Measurements from ENCODE around the gene ZNF415.
"Not testable (repeated sequence)": the region's sequence is repeated elsewhere in the genome, so short reads cannot be mapped to it uniquely, and the experiment has no call there.

The ZNF415 gene

DNA sequence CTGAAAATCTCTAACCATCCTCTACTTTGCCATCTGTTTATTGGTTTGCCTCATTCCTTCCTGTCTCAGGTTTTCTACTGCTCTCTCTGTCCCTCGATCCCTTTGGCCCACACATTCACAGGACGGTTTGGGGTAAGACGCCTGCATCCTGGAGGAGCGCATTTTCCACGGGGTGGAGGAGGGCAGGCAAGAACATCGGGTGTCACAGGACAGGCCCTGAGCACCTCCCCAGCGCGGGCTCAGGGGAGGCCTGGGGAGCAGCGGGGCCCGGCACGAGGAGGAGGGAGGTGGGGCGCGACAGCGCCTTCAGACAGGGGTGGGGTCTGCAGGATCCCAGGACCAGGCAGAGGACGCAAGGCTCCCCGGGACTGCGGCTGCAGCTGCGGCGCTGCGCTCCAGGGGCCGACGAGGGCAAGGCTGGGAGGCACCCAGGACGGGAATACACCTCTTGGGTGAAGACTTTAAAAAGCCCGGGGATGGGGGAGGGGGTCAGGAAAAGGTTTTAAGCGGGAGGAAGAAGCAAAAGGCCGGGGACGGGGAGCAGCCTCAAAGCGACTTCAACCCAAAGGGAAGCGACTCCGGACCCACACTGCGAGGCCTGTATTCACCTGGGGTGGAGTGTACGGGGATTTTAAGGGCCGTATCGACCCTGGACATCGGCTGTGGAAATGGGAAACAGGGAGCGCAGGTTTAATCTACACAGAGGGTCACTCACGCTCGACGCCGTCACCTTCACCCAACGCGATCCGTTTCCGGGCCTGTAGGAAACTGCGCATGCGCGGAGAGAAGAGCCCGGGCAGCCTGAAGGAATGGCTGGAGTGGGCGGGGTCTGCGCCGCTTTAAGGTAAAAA, at the start of gene ZNF415:
TSS of gene ZNF415 (minus strand) at position 770 of the 851 bp plus-strand sequence. CDS start 10,234 bp downstream, outside the sequence.
- peak; percentile 46 to 71 (median 57) for DNase-seq

DNA sequence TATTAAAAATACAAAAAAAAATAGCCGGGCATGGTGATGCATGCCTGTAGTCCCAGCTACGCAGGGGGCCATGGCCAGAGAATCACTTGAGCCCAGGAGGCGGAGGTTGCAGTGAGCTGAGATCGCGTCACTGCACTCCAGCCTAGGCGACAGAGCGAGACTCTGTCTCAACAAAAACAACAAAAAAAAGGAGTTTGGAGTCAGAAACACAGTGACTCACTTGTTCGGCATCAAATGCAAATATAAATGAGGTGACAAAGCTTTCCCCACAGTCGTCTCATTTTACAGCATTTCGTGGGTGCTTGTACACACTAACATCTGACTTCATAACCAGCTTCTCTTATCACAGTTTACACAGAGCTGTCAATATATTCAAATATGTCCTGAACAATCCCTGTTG, 49.5 kb upstream of the ZNF415 start:
- DNase-seq = no peak

DNA sequence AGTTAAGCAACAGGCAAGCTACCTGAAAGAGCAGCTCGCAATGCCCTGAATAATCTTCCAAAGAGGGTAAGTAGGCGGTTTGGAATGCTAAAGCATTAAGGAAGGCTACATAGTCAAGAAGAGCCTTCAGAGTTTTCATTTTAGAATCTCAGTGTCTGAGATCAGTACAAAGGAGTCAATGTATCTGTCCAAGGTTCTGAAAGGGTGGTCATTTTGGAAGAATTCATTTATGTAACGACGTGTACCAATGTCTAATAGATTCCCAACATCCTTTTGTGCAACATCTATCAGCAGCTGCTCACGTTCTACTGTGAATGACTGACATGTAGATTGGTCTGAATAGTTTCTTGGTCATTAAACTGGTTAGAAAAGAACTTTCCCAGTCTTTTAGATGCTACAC, 45.3 kb upstream of the ZNF415 start:
- DNase-seq = no peak

DNA sequence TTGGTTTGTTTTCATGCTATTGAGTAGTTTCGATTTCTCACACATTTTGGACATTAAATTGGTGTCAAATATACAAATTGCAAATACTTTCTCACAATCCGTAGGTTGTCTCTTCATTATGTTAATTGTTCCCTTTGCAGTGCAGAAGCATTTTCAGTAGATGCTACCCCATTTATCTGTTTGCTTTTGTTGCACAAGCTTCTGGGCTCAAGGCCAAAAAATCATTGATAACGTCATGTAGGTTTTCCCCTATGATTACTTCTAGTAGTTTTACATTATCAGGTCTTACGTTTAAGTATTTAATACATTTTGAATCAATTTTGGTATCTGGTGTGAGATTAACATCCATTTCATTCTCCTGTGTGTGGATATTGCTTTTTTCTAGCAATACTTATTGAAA, 40.2 kb upstream of the ZNF415 start:
- peak in 2 of 3 donors; percentile 8 to 19 for DNase-seq

DNA sequence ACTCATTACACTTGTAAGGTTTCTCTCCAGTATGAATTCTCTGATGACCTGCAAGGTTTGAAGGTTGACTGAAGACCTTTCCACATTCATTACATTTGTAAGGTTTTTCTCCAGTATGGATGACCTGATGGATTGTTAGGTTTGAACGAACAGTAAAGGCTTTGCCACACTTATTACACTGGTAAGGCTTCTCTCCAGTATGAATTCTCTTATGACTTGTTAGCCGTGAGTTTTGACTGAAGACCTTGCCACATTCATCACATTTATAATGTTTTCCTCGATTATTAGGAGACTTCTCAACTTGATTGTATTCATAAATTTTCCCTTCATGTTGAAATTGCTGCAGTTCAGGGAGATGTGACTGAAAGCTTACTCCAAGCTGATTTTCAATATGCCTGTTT, 33.0 kb upstream of the ZNF415 start:
- no peak for DNase-seq

DNA sequence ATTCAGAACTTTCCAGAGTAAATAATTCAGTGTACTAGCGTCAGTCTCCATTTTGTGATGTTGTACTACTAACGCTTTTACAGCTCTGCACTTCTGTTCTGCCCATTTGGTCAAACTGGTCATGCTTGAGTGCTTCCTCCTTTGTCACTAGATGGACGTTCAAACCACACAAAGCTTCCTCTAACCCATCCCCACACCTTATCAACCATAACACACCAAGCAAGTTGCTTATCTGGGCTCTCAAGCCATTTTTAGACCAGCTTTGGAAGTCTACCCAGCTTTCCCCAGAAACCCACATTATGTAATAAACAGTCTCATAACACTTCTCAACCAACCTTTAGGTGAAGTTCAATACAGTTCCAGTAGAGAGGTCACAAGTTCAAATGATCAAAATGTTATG, 28.4 kb upstream of the ZNF415 start:
- no peak for DNase-seq

DNA sequence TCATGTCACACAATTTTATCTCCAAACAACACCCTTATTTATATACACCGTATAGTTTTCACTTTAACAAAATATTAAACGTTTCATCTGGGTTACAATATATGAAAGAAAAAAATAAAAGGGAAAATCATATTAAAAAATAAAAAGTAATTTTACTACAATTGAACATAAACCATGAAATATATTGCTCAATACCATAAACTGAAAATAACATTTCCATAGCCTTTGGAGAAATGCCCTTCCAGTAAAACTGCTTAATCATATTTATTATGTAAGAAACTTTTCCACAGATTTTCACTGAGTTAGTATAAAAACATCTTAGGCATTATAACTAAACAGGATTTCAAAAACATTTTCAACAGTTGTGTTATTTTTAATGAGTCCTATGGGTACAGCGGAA, 27.6 kb upstream of the ZNF415 start:
- DNase-seq = no peak

DNA sequence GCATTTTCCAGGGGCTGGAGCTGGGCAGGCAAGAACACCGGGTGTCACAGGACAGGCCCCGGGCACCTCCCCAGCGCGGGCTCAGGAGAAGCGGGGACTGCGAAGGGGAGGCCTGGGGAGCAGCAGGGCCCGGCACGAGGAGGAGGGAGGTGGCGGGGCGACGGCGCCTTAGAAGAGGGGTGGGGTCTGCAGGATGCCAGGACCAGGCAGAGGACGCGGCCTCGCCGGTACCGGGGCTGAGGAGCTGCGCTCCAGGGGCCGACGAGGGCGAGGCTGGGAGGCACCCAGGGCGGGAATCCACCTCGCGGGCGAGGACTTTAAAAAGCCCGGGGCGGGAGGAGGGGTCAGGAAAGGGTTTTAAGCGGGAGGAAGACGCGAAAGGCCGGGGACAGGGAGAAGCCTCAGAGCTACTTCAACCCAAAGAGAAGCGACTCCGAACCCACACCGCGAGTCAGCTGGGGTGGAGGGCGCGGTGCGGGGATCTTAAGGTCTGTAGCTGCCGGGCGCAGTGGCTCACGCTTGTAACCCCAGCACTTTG, 25.5 kb upstream of the ZNF415 start:
- DNase-seq = peak; percentile 58 to 83 (median 59)

DNA sequence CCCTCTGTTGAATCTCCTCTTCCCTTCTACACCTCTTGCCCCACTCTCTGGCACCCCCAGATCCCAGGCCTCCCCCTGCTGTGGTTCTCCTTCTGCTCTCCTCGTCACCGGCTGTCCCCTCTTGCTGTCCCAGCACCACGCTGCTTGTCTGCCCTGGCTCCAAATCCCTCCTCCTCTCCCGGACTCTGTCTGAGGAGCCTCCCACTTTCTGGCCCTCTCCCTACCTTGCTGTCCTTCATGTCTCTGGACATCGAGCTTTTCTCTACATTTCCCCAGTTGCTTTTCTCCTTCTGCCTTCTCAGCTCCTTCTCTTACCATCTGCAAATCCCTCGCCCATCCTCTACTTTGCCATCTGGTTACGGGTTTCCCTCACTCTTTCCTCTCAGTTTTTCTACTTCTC, 24.9 kb upstream of the ZNF415 start:
- DNase-seq = no peak

DNA sequence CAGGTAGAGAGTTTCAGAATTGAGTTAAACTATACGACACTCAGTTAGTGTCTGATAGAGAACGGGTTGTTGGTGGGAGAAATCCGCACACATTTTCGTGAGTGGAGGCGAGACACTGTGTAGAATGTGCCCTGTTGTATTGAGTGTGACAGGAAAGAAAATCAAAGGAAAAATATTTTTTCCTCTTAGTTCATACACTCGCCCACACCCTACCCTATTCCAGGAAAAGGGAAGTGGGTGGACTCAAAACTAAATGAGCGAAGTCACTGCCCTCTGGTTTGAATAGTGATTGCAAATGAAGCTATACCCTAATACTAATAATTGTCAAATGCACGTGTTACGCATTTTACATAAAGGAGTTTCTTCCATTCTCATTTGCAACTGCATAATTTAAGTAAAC, 24.1 kb upstream of the ZNF415 start:
- peak; percentile 15 to 56 (median 17) for DNase-seq

DNA sequence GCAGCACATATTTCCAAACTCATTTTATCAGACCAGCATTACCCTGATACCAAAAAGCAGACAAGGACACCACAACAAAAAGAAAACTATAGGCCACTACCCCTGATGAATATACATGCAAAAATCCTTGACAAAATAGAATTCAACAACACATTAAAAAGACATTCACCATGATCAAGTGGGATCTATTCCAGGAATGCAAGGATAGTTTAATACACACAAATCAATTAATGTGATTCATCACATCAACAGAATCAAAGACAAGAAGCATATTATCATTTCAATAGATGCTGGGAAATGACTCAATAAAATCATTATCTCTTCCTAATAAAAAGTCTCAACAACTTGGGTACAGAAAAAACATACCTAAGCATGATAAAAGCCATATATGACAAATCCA, 14.9 kb upstream of the ZNF415 start:
- DNase-seq = no peak

DNA sequence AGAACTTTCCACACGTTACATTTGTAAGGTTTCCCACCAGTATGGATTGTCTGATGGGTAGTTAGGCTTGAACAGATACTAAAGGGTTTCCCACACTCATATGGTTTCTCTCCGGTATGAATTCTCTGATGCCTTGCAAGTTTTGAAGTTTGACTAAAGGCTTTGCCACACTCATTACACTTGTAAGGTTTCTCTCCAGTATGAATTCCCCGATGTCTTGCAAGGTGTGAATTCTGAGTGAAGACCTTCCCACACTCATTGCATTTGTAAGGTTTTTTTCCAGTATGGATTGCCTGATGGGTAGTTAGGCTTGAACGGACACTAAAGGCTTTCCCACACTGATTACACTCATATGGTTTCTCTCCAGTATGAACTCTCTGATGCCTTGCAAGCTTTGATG, 7.6 kb upstream of the ZNF415 start:
- DNase-seq = no peak

DNA sequence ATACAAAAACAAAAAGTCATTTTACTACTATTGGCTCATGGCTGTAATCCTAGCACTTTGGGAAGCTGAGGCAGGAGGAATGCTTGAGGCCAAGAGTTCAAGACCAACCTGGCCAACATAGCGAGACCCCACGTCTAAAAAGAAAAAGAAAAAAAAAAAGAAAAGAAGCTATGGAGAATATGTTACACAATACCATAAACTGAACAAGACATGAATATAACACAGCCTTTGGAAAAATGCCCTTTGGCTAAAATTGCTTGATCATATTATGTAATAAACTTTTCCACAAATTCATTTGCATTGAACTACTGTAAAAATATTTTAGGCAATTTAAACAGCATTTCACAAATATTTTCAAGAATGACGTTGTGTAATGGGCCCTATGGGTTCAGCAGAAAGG, 3.7 kb upstream of the ZNF415 start:
- no peak for DNase-seq

DNA sequence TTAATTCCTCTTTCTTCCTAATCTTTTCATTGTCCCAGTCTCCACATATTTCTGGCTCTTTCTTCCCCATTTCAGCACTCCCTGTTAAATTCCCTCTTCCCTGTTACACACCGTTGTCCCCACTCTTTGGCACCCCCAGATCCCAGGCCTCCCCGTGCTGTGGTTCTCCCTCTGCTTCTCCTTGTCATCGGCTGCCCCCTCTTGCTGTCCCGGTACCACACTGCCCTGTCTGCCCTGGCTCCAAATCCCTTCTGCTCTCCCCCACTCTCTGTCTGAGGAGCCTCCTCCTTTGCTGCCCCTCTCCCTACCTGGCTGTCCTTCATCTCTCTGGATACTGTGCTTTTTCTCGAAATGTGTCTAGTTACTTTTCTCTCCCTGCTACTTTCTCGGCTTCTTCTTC, 983 bp downstream of the ZNF415 start:
- no peak for DNase-seq

DNA sequence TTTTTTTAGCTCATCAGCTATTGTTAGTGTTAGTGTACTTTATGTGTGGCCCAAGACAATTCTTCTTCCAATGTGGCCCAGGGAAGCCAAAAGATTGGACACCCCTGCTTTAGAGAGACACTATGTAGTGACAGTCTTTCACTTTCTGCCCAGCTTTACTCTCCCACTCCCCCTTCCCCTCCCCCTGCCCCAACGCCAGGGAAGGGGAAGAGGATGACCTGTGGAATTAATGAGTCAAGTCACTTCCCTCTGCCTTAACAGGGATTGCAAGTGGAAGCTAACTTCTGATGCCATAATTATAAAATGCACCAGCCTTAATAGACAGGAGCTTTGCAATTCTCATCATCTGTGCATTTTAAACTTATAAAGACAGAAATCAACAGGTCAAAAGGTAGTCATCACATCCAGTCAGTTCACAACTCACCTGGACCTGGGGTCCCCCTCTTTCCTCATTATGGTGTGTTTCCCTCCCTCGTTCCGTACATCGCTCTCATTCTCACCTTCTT, 1.6 kb downstream of the ZNF415 start:
- DNase-seq = peak in 2 of 3 donors; percentile 10 to 13

DNA sequence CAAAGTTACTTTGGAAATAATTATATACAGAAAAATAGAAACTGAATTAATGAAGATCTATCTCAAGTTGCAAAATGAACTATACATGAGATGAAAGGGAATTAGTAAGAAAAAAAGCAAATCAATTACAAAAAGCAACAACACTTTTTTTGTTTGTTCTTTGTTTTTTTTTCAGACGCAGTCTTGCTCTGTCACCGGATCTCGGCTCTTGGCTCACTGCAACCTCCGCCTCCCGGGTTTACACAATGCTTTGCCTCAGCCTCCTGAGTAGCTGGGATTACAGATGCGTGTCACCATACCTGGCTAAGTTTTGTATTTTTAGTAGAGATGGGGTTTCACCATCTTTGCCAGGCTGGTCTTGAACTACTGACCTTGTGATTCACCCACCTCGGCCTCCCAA, 2.2 kb downstream of the ZNF415 start:
- no peak for DNase-seq

DNA sequence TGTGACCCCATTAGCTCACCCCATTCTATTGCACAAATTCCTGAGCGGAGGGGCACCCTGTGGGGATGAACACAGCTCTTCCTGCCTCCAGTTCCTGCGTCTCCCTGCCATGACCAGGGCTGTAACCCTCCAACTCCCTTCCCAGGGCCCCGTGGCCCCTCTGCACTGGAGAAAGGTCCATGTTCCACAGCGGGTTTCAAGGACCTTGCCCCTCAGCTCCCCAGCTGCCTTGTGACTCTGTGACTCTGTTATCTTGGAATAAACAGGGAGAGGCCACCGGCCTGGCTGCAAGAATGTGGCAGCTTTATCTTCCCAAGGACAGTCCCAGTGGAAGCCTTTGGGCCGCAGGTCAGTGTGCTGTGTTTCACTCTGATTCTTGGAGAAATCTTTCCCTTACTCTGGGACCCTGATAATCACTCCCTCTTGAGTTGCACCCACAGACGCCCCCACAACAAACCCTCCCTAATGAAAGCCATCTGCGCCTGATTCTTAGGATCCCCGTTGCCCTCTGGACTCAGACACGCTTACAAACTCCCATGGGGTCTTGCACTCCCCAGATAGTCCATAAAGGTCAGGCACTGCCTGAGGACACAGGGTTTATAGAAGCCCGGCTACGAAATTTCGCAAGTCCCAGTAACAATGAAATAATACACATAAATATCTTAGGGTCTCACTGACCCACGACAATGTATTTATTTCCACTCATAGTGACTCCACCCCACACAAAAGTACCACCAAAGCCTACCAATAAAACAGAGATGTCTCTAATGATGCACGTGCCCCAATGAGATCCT, 5.8 kb downstream of the ZNF415 start:
- not testable (repeated sequence) for DNase-seq

DNA sequence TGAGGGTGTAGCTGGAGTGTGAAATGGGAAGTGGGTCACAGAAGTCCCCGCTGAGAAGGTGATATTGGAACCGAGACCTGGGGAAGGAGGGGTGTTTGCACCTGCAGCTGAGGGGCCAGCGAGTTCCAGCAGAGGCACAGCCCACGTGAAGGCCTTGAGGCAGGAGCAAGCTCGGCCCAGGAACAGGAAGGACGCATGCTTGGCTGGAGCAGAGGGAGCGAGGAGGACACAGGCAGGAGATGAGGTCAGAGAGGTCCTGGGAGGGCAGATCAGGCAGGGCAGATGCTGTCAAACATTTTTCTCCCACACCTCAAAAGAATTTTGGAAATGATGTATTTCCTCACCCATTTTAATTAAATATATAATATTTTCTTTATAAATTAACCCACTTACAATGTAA, 9.3 kb downstream of the ZNF415 start:
- DNase-seq = no peak

DNA sequence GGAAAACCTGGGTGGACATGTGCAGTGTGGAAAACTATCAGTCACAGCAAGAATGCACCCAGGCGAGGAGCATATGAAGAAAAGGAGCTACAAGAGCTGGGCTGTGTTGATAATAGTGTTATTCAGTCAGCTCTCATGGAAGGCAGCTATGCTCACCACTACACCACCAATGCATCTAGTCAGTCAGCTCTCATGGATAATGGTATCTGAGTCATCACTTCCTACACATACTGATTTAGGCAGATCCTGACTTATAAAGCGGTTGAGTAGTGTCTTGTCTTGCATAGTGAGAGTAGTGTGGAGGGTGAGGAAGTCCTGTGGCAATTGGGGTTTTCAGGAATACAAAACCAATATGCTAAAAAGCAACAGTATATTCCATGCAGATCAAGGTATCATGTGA, 20.4 kb downstream of the ZNF415 start:
- DNase-seq = no peak

DNA sequence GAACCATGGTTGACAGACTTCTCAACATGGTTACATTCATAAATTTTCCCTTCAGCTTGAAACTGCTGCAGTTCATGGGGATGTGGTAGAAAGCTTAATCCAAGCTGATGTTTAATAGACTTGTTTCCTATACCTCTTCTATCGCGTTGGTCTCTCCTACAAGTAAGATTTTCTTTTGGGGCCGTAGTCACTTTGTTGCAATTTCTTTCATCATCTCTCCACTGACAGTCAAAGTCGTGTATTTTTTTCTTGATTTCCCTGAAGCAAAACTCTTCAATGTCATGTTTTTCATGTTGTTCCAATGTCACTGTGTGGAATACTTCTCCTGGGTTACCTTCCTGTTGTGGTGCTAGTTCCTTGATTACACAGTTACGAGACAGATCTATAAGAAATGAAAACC, 23.2 kb downstream of the ZNF415 start:
- DNase-seq = no peak

DNA sequence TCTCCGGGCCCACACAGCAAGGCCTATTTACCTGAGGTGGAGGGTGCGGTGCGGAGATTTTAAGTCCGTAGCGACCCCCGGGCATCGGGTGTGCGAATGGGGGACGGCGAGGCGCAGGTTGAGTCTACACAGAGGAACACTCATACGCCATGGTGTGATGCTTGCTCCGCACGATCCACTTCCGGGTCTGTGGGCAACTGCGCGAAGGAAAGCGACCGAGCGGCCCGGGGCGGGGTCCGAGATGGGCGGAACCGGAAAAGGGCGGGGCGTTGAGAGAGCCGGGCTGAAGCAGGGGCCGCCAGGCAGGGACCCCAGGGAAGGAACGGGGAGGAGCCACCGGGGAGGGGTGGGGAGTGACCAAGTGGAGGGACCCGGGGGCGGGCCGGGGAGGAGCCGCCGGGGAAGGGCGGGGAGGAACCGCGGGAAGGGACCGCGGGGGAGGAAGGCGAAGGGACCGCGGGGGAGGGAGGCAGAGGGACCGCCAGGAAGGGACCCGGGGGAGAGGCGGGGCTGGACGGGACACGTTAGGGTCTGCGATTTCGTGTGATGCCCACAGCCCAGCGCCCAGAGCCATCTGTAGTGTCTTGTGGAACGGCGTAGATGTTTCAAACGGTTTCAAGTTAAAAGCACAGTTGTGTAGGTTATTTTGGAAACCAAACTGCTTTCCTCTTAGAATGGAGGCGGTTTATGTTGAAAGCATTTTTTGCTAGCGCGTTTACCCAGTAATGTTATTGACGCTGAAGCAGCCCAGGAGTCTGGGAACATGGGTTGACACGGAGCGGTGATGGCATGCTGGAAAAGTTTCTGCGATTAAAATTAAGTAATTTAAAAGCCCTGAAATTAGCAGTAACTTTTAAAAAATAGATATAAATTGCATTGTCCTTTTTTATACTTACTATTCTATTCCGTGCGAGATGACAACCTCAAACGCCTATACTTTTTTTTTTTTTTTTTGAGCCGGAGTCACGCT, 29.2 kb downstream of the ZNF415 start, which contains the start of gene ZNF160:
TSS of gene ZNF160 (minus strand) at position 189 of the 970 bp plus-strand sequence. CDS start 17,146 bp downstream, outside the sequence.
- DNase-seq = peak; percentile 97 to 99 (median 99)

DNA sequence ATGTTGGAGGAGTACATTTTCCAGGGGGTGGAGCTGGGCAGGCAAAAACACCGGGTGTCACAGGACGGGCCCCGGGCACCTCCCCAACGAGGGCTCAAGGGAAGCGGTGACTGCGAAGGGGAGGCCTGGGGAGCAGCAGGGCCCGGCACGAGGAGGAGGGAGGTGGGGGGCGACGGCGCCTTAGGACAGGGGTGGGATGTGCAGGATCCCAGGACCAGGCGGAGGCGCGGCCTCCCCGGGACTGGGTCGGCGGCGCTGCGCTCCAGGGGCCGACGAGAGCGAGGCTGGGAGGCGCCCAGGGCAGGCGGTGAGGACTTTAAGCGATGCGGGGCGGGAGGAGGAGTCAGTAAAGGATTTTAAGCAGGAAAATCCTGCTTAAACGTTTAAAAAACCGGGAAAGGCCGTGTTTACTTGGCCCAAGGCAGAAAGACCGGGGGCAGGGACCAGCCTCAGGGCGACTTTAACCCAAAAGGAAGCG, 29.9 kb downstream of the ZNF415 start:
- DNase-seq = peak; percentile 44 to 68 (median 44)
